HG03159 (cell line): ENCODE measurements around the gene GOLGA6L9.
"Not testable (repeated sequence)": the region's sequence is repeated elsewhere in the genome, so short reads cannot be mapped to it uniquely, and the experiment has no call there.

Experiments
- ATAC-seq: cut with Tn5 transposase; IDR thresholded peaks from one replicate; pipeline ENCODE4 v1.9.1; 2021; ENCODE audit warnings: mild to moderate bottlenecking, moderate library complexity; ENCODE audit not compliant: unreplicated experiment

Gene GOLGA6L9

GRCh38 chr15:82429693-82430092 lies at the start of gene GOLGA6L9:
Gene GOLGA6L9, plus strand, starts transcription at chr15:82429816. Its CDS starts 264 bp downstream, at chr15:82430080.
- not testable (repeated sequence) for ATAC-seq

- ATAC-seq: not testable (repeated sequence)
These were observed 48.2 kb upstream of the GOLGA6L9 start for GRCh38 chr15:82381330-82381955.

GRCh38 chr15:82387209-82387608 lies 42.4 kb upstream of the GOLGA6L9 start:
- ATAC-seq: not testable (repeated sequence)

GRCh38 chr15:82390152-82390551 lies 39.5 kb upstream of the GOLGA6L9 start:
- not testable (repeated sequence) for ATAC-seq

- ATAC-seq: not testable (repeated sequence)
These were observed 37.5 kb upstream of the GOLGA6L9 start for GRCh38 chr15:82392077-82392476.

- no peak for ATAC-seq
These were observed 35.9 kb upstream of the GOLGA6L9 start for GRCh38 chr15:82393671-82394070.

- not testable (repeated sequence) for ATAC-seq
These were observed 33.8 kb upstream of the GOLGA6L9 start for GRCh38 chr15:82395788-82396187.

- ATAC-seq: no peak
These were observed 31.8 kb upstream of the GOLGA6L9 start for GRCh38 chr15:82397817-82398216.

- ATAC-seq: peak; percentile 22
These were observed 30.8 kb upstream of the GOLGA6L9 start for GRCh38 chr15:82398785-82399184.

- peak; percentile 92 for ATAC-seq
These were observed 30.1 kb upstream of the GOLGA6L9 start for GRCh38 chr15:82399366-82400103.

- not testable (repeated sequence) for ATAC-seq
These were observed 27.7 kb upstream of the GOLGA6L9 start for GRCh38 chr15:82401918-82402317.

GRCh38 chr15:82402341-82402740 lies 27.3 kb upstream of the GOLGA6L9 start:
- ATAC-seq: not testable (repeated sequence)

- not testable (repeated sequence) for ATAC-seq
These were observed 23.4 kb upstream of the GOLGA6L9 start for GRCh38 chr15:82406211-82406610.

GRCh38 chr15:82410306-82410705 lies 19.3 kb upstream of the GOLGA6L9 start:
- ATAC-seq: not testable (repeated sequence)

GRCh38 chr15:82411595-82411994 lies 18.0 kb upstream of the GOLGA6L9 start:
- ATAC-seq: not testable (repeated sequence)

- ATAC-seq: not testable (repeated sequence)
These were observed 15.0 kb upstream of the GOLGA6L9 start for GRCh38 chr15:82414525-82415191.

- ATAC-seq: not testable (repeated sequence)
These were observed 9.1 kb upstream of the GOLGA6L9 start for GRCh38 chr15:82420516-82420915.

- ATAC-seq: not testable (repeated sequence)
These were observed 8.7 kb upstream of the GOLGA6L9 start for GRCh38 chr15:82420966-82421365.

GRCh38 chr15:82427117-82427516 lies 2.5 kb upstream of the GOLGA6L9 start:
- not testable (repeated sequence) for ATAC-seq

GRCh38 chr15:82445420-82445819 lies 15.8 kb downstream of the GOLGA6L9 start:
- not testable (repeated sequence) for ATAC-seq

- not testable (repeated sequence) for ATAC-seq
These were observed 27.7 kb downstream of the GOLGA6L9 start for GRCh38 chr15:82457336-82457735.
